ENCODE results near the gene RNASE13.

RNASE13 gene

DNA sequence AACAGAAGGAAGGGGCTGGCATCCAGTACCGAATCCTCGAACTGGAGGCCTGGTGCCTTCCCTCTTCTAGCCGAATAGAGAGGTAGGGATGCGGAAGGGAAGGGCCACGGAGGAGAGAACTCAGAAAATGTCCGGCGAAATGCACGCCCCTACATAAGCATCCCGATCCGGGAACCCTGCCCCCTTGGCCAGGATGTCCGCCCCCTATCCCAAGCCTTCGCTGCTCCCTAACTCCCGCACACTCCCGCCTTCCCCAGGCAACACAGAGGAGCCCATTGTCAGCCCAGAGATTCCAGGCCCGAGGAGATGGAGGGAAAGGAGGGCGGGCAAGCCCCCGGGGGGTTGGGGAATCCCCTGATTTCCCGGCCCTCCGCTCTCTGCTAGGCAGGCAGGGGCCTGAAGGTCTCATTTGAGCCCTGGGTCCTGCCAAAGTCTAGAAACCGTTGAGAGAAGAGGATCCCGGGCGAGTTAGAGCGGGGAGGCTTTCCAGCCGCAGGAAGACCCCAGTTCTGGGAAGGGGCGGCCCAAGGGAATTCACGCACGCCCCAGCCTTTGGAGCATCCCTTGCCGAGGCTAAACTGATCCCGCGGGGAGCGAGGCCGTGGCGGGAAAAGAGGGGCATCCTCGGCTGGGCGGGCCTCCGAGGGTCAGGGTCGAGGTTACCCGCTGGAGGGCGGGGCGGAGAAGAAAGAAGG, 34.9 kb upstream of the RNASE13 start:
- peaks cover 22% of the 10 kb centered on the region for H3K4me1 ChIP-seq (ENCODE audit: insufficient read depth, low read length, severe bottlenecking)
- H2AFZ ChIP-seq (ENCODE audit: low read length) = no peak overlapping the region
- H3K36me3 ChIP-seq (ENCODE audit: insufficient read depth, low read length) = no peaks in the 10 kb centered on the region
- H3K27ac ChIP-seq (ENCODE audit: low read depth, low read length, poor library complexity, severe bottlenecking) = no peak overlapping the region
- peak overlapping the region; percentile 78; the same call in 1 of the 2 replicates for H3K4me2 ChIP-seq (ENCODE audit: low read length)
- peaks cover 10% of the 10 kb centered on the region for H3K27me3 ChIP-seq (ENCODE audit: insufficient read depth, low read length)
- no peaks in the 10 kb centered on the region for H3K79me2 ChIP-seq (ENCODE audit: insufficient read depth, low read length)
- H3K9me3 ChIP-seq (ENCODE audit: low read length) = no peaks in the 10 kb centered on the region
- no peaks in the 10 kb centered on the region for H3K9me2 ChIP-seq (ENCODE audit: low read depth, low read length)
- no peaks in the 10 kb centered on the region for H4K20me1 ChIP-seq (ENCODE audit: insufficient read depth, low read length)
- H3F3A ChIP-seq (ENCODE audit: insufficient read depth, low read length) = no peaks in the 10 kb centered on the region
- peak overlapping the region; percentile 55 for H3K4me3 ChIP-seq (ENCODE audit: low read depth, low read length, poor library complexity, severe bottlenecking)
- no peak; the same call in 1 of the 2 replicates for TF ChIP-seq EZH2 (IDR thresholded peaks at IDR 0.05; ENCODE audit: borderline replicate concordance, low read length)
- TF ChIP-seq, protein P1, sequence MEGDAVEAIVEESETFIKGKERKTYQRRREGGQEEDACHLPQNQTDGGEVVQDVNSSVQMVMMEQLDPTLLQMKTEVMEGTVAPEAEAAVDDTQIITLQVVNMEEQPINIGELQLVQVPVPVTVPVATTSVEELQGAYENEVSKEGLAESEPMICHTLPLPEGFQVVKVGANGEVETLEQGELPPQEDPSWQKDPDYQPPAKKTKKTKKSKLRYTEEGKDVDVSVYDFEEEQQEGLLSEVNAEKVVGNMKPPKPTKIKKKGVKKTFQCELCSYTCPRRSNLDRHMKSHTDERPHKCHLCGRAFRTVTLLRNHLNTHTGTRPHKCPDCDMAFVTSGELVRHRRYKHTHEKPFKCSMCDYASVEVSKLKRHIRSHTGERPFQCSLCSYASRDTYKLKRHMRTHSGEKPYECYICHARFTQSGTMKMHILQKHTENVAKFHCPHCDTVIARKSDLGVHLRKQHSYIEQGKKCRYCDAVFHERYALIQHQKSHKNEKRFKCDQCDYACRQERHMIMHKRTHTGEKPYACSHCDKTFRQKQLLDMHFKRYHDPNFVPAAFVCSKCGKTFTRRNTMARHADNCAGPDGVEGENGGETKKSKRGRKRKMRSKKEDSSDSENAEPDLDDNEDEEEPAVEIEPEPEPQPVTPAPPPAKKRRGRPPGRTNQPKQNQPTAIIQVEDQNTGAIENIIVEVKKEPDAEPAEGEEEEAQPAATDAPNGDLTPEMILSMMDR (IDR thresholded peaks at IDR 0.05; ENCODE audit: low read length) = no peak
- H3K9ac ChIP-seq (ENCODE audit: low read length) = no peak overlapping the region

DNA sequence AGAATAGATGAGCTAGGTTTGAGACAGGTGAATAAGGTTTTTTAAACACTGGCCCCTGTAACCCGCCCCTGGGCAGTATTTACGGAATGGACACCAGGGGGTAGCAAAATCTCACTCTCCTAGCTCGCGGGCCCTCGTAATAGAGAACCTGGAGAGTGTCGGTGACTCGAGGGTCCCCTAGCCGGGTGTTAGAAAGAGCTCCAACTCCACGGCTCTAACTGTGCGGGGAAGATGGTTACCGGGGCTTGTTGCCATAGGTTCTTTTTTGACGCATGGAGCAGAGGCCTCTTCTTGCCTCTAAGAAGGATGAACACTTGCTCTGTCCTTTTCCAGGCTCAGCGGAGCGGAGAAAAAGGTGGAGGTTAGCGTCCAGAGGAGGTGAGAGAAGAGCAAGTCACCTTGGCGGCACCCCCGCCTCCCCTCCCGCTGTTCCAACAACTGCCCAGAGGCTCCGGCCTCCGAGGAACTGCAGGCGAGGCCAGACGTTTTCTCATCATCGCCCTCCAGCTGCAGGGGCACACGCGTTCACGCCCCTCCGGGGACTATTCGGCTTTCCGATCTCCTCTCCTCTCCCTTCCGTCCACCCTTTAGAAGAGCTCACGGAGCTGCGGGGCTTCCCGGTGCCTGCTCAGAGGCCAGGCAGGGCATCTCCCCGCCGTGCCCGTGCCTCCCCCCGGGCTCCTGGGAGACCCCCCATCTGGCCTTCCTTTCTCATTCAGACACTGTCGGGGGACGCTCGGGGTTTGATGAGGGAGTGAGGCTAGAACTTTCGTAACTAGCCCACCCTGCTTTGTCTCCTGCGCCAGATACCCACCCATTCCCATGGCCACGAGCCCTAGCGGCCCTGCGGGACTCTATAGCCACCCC, 34.1 kb upstream of the RNASE13 start:
- H3K79me2 ChIP-seq (ENCODE audit: insufficient read depth, low read length) = no peaks in the 10 kb centered on the region
- no peaks in the 10 kb centered on the region for H3F3A ChIP-seq (ENCODE audit: insufficient read depth, low read length)
- no peaks in the 10 kb centered on the region for H4K20me1 ChIP-seq (ENCODE audit: insufficient read depth, low read length)
- H3K9me2 ChIP-seq (ENCODE audit: low read depth, low read length) = no peaks in the 10 kb centered on the region
- no peak overlapping the region for H3K9ac ChIP-seq (ENCODE audit: low read length)
- H3K4me1 ChIP-seq (ENCODE audit: insufficient read depth, low read length, severe bottlenecking) = peaks cover 22% of the 10 kb centered on the region
- peaks cover 10% of the 10 kb centered on the region for H3K27me3 ChIP-seq (ENCODE audit: insufficient read depth, low read length)
- H3K4me2 ChIP-seq (ENCODE audit: low read length) = peak overlapping the region; percentile 78; the same call in 1 of the 2 replicates
- H3K4me3 ChIP-seq (ENCODE audit: low read depth, low read length, poor library complexity, severe bottlenecking) = no peak overlapping the region
- TF ChIP-seq, protein P1 (IDR thresholded peaks at IDR 0.05; ENCODE audit: low read length) = peak; percentile 48
- no peak; the same call in 1 of the 2 replicates for TF ChIP-seq EZH2 (IDR thresholded peaks at IDR 0.05; ENCODE audit: borderline replicate concordance, low read length)
- no peaks in the 10 kb centered on the region for H3K36me3 ChIP-seq (ENCODE audit: insufficient read depth, low read length)
- H2AFZ ChIP-seq (ENCODE audit: low read length) = no peak overlapping the region
- H3K27ac ChIP-seq (ENCODE audit: low read depth, low read length, poor library complexity, severe bottlenecking) = no peak overlapping the region
- no peaks in the 10 kb centered on the region for H3K9me3 ChIP-seq (ENCODE audit: low read length)

DNA sequence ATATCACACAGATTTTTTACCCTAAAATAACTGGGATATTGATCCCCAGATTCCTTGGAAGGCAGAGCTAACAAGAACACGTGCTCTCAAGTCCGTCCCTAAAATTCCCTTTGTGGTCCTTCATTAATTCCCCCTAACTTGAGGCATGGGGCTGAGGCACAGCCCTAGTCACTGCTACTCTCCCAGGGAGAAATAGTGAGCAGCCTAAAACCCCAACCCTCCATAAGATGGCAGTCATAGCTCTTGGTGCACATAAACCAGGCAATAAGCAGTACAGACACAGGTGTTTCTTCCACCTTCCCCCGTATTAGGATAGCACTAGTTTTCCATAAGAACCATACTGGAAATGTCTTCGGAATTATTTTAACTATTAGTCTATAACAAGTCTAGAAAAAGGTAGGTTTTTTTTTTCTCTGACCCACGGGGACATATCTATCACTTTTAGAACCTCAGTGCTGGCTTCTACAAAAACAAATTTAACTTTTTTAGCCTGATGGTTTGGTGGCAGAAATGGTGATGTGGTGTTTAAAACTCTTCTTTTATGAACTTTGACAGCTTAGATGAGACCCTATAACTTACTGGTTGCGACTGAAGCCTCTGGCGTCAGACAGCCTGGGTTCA, 32.4 kb upstream of the RNASE13 start:
- H3K27me3 ChIP-seq (ENCODE audit: insufficient read depth, low read length) = peaks cover 10% of the 10 kb centered on the region
- H3K36me3 ChIP-seq (ENCODE audit: insufficient read depth, low read length) = no peaks in the 10 kb centered on the region
- TF ChIP-seq, protein P1 (IDR thresholded peaks at IDR 0.05; ENCODE audit: low read length) = peak; percentile 36; the same call in 1 of the 2 replicates
- no peak for TF ChIP-seq EZH2 (IDR thresholded peaks at IDR 0.05; ENCODE audit: borderline replicate concordance, low read length)

More for the DNA sequence above, 32.4 kb upstream of the RNASE13 start:
- no peaks in the 10 kb centered on the region for H3K79me2 ChIP-seq (ENCODE audit: insufficient read depth, low read length)
- H3K9me3 ChIP-seq (ENCODE audit: low read length) = no peaks in the 10 kb centered on the region
- H3K4me3 ChIP-seq (ENCODE audit: low read depth, low read length, poor library complexity, severe bottlenecking) = no peak overlapping the region
- no peak overlapping the region for H3K9ac ChIP-seq (ENCODE audit: low read length)
- peaks cover 22% of the 10 kb centered on the region for H3K4me1 ChIP-seq (ENCODE audit: insufficient read depth, low read length, severe bottlenecking)
- no peaks in the 10 kb centered on the region for H4K20me1 ChIP-seq (ENCODE audit: insufficient read depth, low read length)
- H3K27ac ChIP-seq (ENCODE audit: low read depth, low read length, poor library complexity, severe bottlenecking) = no peak overlapping the region
- H3F3A ChIP-seq (ENCODE audit: insufficient read depth, low read length) = no peaks in the 10 kb centered on the region
- H3K9me2 ChIP-seq (ENCODE audit: low read depth, low read length) = no peaks in the 10 kb centered on the region
- no peak overlapping the region for H2AFZ ChIP-seq (ENCODE audit: low read length)
- no peak overlapping the region for H3K4me2 ChIP-seq (ENCODE audit: low read length)

Data from OCI-LY1 (cell line).